ENCODE measurements around the gene CDK5.
"Not testable (repeated sequence)": the region's sequence is repeated elsewhere in the genome, so short reads cannot be mapped to it uniquely, and the experiment has no call there.

GRCh38 chr7:151027728-151028130 lies 30.0 kb downstream of the CDK5 start:
- not testable (repeated sequence) for TF ChIP-seq EZH2 (IDR thresholded peaks at IDR 0.05; ENCODE audit: low read length); CTCF (optimal IDR thresholded peaks at IDR 0.05 in 1 of 3, IDR thresholded peaks at IDR 0.05 in 1 of 3, conservative IDR thresholded peaks at IDR 0.05 in 1 of 3; ENCODE audit: extremely low read depth in 1 of 3, insufficient read depth in 2 of 3, low read length in 3 of 3)

All from keratinocyte (primary cell).